ENCODE data around the gene ZP2.

- TF ChIP-seq CTCF (conservative IDR thresholded peaks at IDR 0.05 in 1 of 2, IDR thresholded peaks at IDR 0.05 in 1 of 2; ENCODE audit: extremely low read depth in 1 of 2, insufficient read depth in 1 of 2, low read depth in 1 of 2, low read length in 2 of 2) (no peak), EZH2 (IDR thresholded peaks at IDR 0.05; ENCODE audit: borderline replicate concordance, low read length) (no peak)
Measured at GRCh38 chr16:21257284-21257683, 45.9 kb upstream of the ZP2 start.

Measured in mammary epithelial cell (primary cell).